ENCODE data around the gene COL6A3. TPM values are rescaled to one million over a fixed set of nuclear protein-coding genes. Genes with fewer than 3 reads are reported as not detected.

COL6A3 gene
- total and polyA plus RNA-seq, 9 of the 15 experiments (the other 6 are each of a cell fraction or from before 2014, with no cell fraction given) = 0.07 to 4.1 (median 1.5) TPM

GRCh38 chr2:237451643-237452469 lies 37.9 kb upstream of the COL6A3 start:
- Histone ChIP-seq H3K27ac (ENCODE audit: extremely low read depth, low read depth, low read length) (no peak overlapping the region), H3K9me3 (replicated peaks; ENCODE audit: control insufficient read depth, insufficient read depth, low read depth, low read length) (no peaks in the 10 kb centered on the region), H3K9me1 (ENCODE audit: control insufficient read depth, insufficient read depth, low read length) (no peaks in the 10 kb centered on the region), H3K4me1 (replicated peaks in 1 of 2; ENCODE audit: control insufficient read depth in 2 of 2, insufficient read depth in 2 of 2, low read length in 2 of 2) (no peaks in the 10 kb centered on the region), H2AFZ (ENCODE audit: low read depth, low read length) (no peak overlapping the region), H4K20me1 (replicated peaks; ENCODE audit: control insufficient read depth, insufficient read depth, low read length) (no peaks in the 10 kb centered on the region), H3K4me3 (no peak overlapping the region), H3K79me2 (ENCODE audit: control insufficient read depth, insufficient read depth, low read length) (no peaks in the 10 kb centered on the region), H3K36me3 (ENCODE audit: control insufficient read depth, insufficient read depth, low read length) (no peaks in the 10 kb centered on the region), H3K9ac (ENCODE audit: insufficient read depth in 1 of 2, low read depth in 2 of 2, low read length in 2 of 2) (no peak overlapping the region), H3K27me3 (ENCODE audit: control insufficient read depth in 2 of 2, insufficient read depth in 2 of 2, low read length in 2 of 2) (peaks cover 0 to 23% of the 10 kb centered on the region in 2 experiments; a peak in 2 of 5 replicates), H3K4me2 (ENCODE audit: insufficient read depth, low read length) (no peak overlapping the region)
- ATAC-seq (peak; percentile 42; the same call in 1 of the 3 replicates), DNase-seq (ENCODE audit: extremely low read depth in 1 of 4, low spot score in 3 of 4) (no peak), FAIRE-seq (no peak)
- CTCF ChIA-PET (ENCODE audit: low intra/inter-chr PET ratio) = no interaction called here
- WGBS (ENCODE audit: insufficient coverage, low coverage, missing lambda C conversion rate) = 18% methylated on average over 13 of the region's 20 CpGs
- no TSS peak for BruUV-seq (replicated peaks)
- in situ Hi-C loops (cut with MboI) (no loop called here), intact Hi-C loops (cut with micrococcal nuclease) (no loop called here)
- peak in 1 of 3 experiments; percentile 10; a peak in 1 of 6 replicates for TF ChIP-seq CTCF (IDR thresholded peaks at IDR 0.05 in 2 of 3, conservative IDR thresholded peaks at IDR 0.05 in 1 of 3; ENCODE audit: insufficient read depth in 2 of 3, low read depth in 1 of 3, low read length in 3 of 3)
- no peak for TF ChIP-seq ZFP91 (CRISPR knock-in tag; IDR thresholded peaks at IDR 0.05)
- TF ChIP-seq NR2F6 (CRISPR knock-in tag; IDR thresholded peaks at IDR 0.05) = no peak
- peak; percentile 23; the same call in 1 of the 2 replicates for TF ChIP-seq L3MBTL2 (IDR thresholded peaks at IDR 0.05)
- no peak for TF ChIP-seq GTF2A2 (tag; IDR thresholded peaks at IDR 0.05)
- peak; percentile 21 for TF ChIP-seq CTCFL (IDR thresholded peaks at IDR 0.05; ENCODE audit: borderline replicate concordance, insufficient read depth, low read depth, low read length, poor library complexity, severe bottlenecking)
- POLR2A ChIA-PET = interaction anchor here (0.5 to 1.0 kb wide), 3 partner anchors 14 to 716 kb away, joined by 3 to 6 read pairs (median 3); no protein-coding TSS in a partner anchor

Measured in K562 (cell line).